DMS79 (cell line): ENCODE results near the gene ATP6V0A4.
A peak's percentile ranks its signal among the peaks of the same experiment; 100 is the strongest.
"Not testable (repeated sequence)": the region's sequence is repeated elsewhere in the genome, so short reads cannot be mapped to it uniquely, and the experiment has no call there.

Experiments
- DNase-seq: peaks from one replicate; lab custom pipeline; 2025; lab: John Stamatoyannopoulos, UW

Gene ATP6V0A4

GRCh38 chr7:138797715-138798320, at the start of gene ATP6V0A4, which contains the start of gene TMEM213:
ATP6V0A4 (minus strand) TSS chr7:138798196; CDS start chr7:138771247, 26,949 bp downstream.
TMEM213 (plus strand) TSS chr7:138797994; CDS start chr7:138798105, 111 bp downstream.
- no peak for DNase-seq

- no peak for DNase-seq
Observed at GRCh38 chr7:138845711-138846110, 47.7 kb upstream of the ATP6V0A4 start.

- no peak for DNase-seq
Observed at GRCh38 chr7:138843632-138844580, 45.9 kb upstream of the ATP6V0A4 start.

GRCh38 chr7:138842111-138842510, 44.1 kb upstream of the ATP6V0A4 start:
- DNase-seq: no peak

GRCh38 chr7:138838166-138838565, 40.2 kb upstream of the ATP6V0A4 start:
- no peak for DNase-seq

- DNase-seq: peak; percentile 59
Observed at GRCh38 chr7:138837627-138838026, 39.6 kb upstream of the ATP6V0A4 start.

- DNase-seq: no peak
Observed at GRCh38 chr7:138835087-138835486, 37.1 kb upstream of the ATP6V0A4 start.

- DNase-seq: no peak
Observed at GRCh38 chr7:138834583-138834982, 36.6 kb upstream of the ATP6V0A4 start.

- no peak for DNase-seq
Observed at GRCh38 chr7:138833596-138833995, 35.6 kb upstream of the ATP6V0A4 start.

- no peak for DNase-seq
Observed at GRCh38 chr7:138832966-138833365, 35.0 kb upstream of the ATP6V0A4 start.

- DNase-seq: no peak
Observed at GRCh38 chr7:138829335-138829734, 31.3 kb upstream of the ATP6V0A4 start.

GRCh38 chr7:138828302-138828701, 30.3 kb upstream of the ATP6V0A4 start:
- DNase-seq: no peak

- DNase-seq: no peak
Observed at GRCh38 chr7:138825049-138825721, 27.2 kb upstream of the ATP6V0A4 start.

GRCh38 chr7:138822867-138823535, 25.0 kb upstream of the ATP6V0A4 start:
- no peak for DNase-seq

- no peak for DNase-seq
Observed at GRCh38 chr7:138821912-138822311, 23.9 kb upstream of the ATP6V0A4 start.

- DNase-seq: no peak
Observed at GRCh38 chr7:138819625-138820024, 21.6 kb upstream of the ATP6V0A4 start.

- no peak for DNase-seq
Observed at GRCh38 chr7:138816650-138817049, 18.7 kb upstream of the ATP6V0A4 start.

- DNase-seq: no peak
Observed at GRCh38 chr7:138814816-138815332, 16.9 kb upstream of the ATP6V0A4 start.

- DNase-seq: no peak
Observed at GRCh38 chr7:138813945-138814344, 15.9 kb upstream of the ATP6V0A4 start.

GRCh38 chr7:138811327-138811726, 13.3 kb upstream of the ATP6V0A4 start:
- DNase-seq: not testable (repeated sequence)

GRCh38 chr7:138809346-138809745, 11.3 kb upstream of the ATP6V0A4 start:
- DNase-seq: no peak

- DNase-seq: no peak
Observed at GRCh38 chr7:138804618-138805017, 6.6 kb upstream of the ATP6V0A4 start.
